Kidney (tissue), 14 donors: Measurements from ENCODE around the gene MUC2. TPM values are rescaled to one million over a fixed set of nuclear protein-coding genes. Genes with fewer than 3 reads are reported as not detected.

ENCODE experiments used
- DNase-seq, 5 donors: peaks; one replicate each; pipeline ENCODE4 v3.0.0-alpha.2; 2013 to 2020
- FAIRE-seq: peaks from 2 replicates; lab custom pipeline; 2012; peaks lifted over from hg19 to GRCh38; lab: Jason Lieb, UNC
- H3K27ac ChIP-seq, 2 donors: one replicate each; pipeline ENCODE4 v1.7.0; 2013; ENCODE audit warnings: low read depth in 2 of 2, low read length in 2 of 2, inconsistent platforms in 1 of 2
- H3K27me3 ChIP-seq: one replicate; pipeline ENCODE4 v1.7.1; 2013; ENCODE audit warnings: low read length, inconsistent platforms; ENCODE audit not compliant: control insufficient read depth, insufficient read depth
- H3K36me3 ChIP-seq, 3 donors: one replicate each; pipeline versions ENCODE4 v1.7.0 to v1.7.1; 2013; ENCODE audit warnings: low read length in 3 of 3, control low read depth in 1 of 3, inconsistent platforms in 1 of 3; ENCODE audit not compliant: insufficient read depth in 3 of 3, control insufficient read depth in 2 of 3
- H3K4me1 ChIP-seq, 3 donors: one replicate each; pipeline versions ENCODE4 v1.7.0 to v1.7.1; 2013; ENCODE audit warnings: low read length in 3 of 3, inconsistent platforms in 1 of 3, low read depth in 1 of 3; ENCODE audit not compliant: control insufficient read depth in 2 of 3, insufficient read depth in 2 of 3
- H3K4me3 ChIP-seq, 3 donors: one replicate each; pipeline versions ENCODE4 v1.7.0 to v1.8.1; 2013; ENCODE audit warnings: low read length in 3 of 3, control low read depth in 1 of 3, inconsistent platforms in 1 of 3
- H3K9ac ChIP-seq, 3 donors: one replicate each; pipeline versions ENCODE4 v1.7.0 to v1.7.1; 2013; ENCODE audit warnings: low read length in 3 of 3, control low read depth in 1 of 3, inconsistent platforms in 1 of 3
- H3K9me3 ChIP-seq, 3 donors: one replicate each; pipeline versions ENCODE4 v1.7.0 to v1.7.1; 2013; ENCODE audit warnings: low read length in 3 of 3, control low read depth in 1 of 3, inconsistent platforms in 1 of 3; ENCODE audit not compliant: control insufficient read depth in 2 of 3, insufficient read depth in 1 of 3
- CTCF ChIP-seq: IDR thresholded peaks from 3 replicates; pipeline ENCODE4 v1.5.1; 2012; ENCODE audit warnings: mild to moderate bottlenecking, moderate library complexity, borderline replicate concordance; ENCODE audit not compliant: insufficient read depth; ENCODE audit errors: extremely low read depth
- intact Hi-C: fragments of 100-400 bp; cut with DNase I; formaldehyde crosslinking; loops from one replicate; pipeline ENCODE4 v1.11.1; 2022
- polyA plus RNA-seq: library from polyadenylated mRNA; stranded (reverse); fragments of 350-450 nt; fragmentation: Illumina TruSeq; extraction: RNeasy Lipid Tissue Mini Kit (QIAGEN cat#74804); gene quantifications from one replicate; pipeline ENCODE4 v1.2.3, GENCODE V29; 2014; ENCODE audit warnings: low read depth, low replicate concordance; ENCODE audit not compliant: insufficient read depth
- total RNA-seq: library from RNA; stranded (reverse); fragmentation: NEBNext Ultra II Directional; extraction: Animal tissue kit (Norgen Biotek cat#: 25700); gene quantifications from one replicate; pipeline ENCODE4 v1.2.1, GENCODE V29; 2021
- donor health status: control.
- donor health status: control.
- donor health status: control.
- donor health status: control.
- donor health status: control.
- donor health status: DM: yes; HTN: yes; CAD: no.
- donor health status: Normal renal cell carcinoma (clear cell type).

Gene MUC2
- total and polyA plus RNA-seq, 2 donors from 2014 or later: not detected

GRCh38 chr11:1109918-1110705 is 35.4 kb downstream of the MUC2 start:
- Histone ChIP-seq H3K27ac (no peak overlapping the region), H3K4me3 (no peak overlapping the region), H3K27me3 (no peaks in the 10 kb centered on the region), H3K9me3 (no peaks in the 10 kb centered on the region), H3K36me3 (no peaks in the 10 kb centered on the region), H3K9ac (no peak overlapping the region), H3K4me1 (no peaks in the 10 kb centered on the region)
- FAIRE-seq: no peak
- no peak for TF ChIP-seq CTCF
- no peak for DNase-seq
- intact Hi-C loops: no loop called here

GRCh38 chr11:1111545-1112212 is 37.0 kb downstream of the MUC2 start:
- H3K9ac ChIP-seq: no peak overlapping the region
- DNase-seq: peak in 2 of 5 donors; percentile 18 to 52
- no peak for FAIRE-seq
- no peaks in the 10 kb centered on the region for H3K27me3 ChIP-seq
- H3K4me3 ChIP-seq: no peak overlapping the region
- no peaks in the 10 kb centered on the region for H3K4me1 ChIP-seq
- no peaks in the 10 kb centered on the region for H3K9me3 ChIP-seq
- no peaks in the 10 kb centered on the region for H3K36me3 ChIP-seq
- no peak for TF ChIP-seq CTCF
- H3K27ac ChIP-seq: no peak overlapping the region
- intact Hi-C loops: no loop called here

GRCh38 chr11:1112351-1113191 is 37.9 kb downstream of the MUC2 start:
- Histone ChIP-seq H3K4me1 (no peaks in the 10 kb centered on the region), H3K27me3 (no peaks in the 10 kb centered on the region), H3K4me3 (no peak overlapping the region), H3K9me3 (no peaks in the 10 kb centered on the region), H3K27ac (no peak overlapping the region), H3K9ac (no peak overlapping the region), H3K36me3 (no peaks in the 10 kb centered on the region)
- intact Hi-C loops: no loop called here
- TF ChIP-seq CTCF: no peak
- DNase-seq (peak in 2 of 5 donors; percentile 29 to 65), FAIRE-seq (no peak)
